A549 (cell line): Measurements from ENCODE around the gene PACSIN1. TPM values are rescaled to one million over a fixed set of nuclear protein-coding genes. Genes with fewer than 3 reads are reported as not detected.

ENCODE experiments used
- ATAC-seq, 2 experiments: fragments of 200-7000 bp in 1 of 2; fragments of >200 bp in 1 of 2; cut with Nextera tagmentation in 1 of 2; cut with Tn5 transposase in 1 of 2; 3 replicates each; pipeline versions ENCODE4 v1.8.0 to v1.9.1; 2018 to 2020; ENCODE audit warnings: mild to moderate bottlenecking in 1 of 2, moderate library complexity in 1 of 2
- CTCF ChIA-PET: fragments of 300-600 bp; sonication (Branson Sonifier 250); formaldehyde crosslinking; extraction: SDS; loops from one replicate; lab custom pipeline; 2021; ENCODE audit warnings: antibody characterized with exemption, inconsistent platforms; lab: Yijun Ruan, JAX
- POLR2A ChIA-PET: fragments of 350-600 bp; formaldehyde crosslinking; extraction: SDS; loops from one replicate; lab custom pipeline; 2021; ENCODE audit warnings: antibody characterized with exemption, inconsistent platforms; lab: Yijun Ruan, JAX
- DNase-seq, 2 experiments: peaks; one replicate each; pipeline versions ENCODE4 v3.0.0 to v3.0.0-alpha.2; 2011 to 2016; ENCODE audit warnings: low read depth in 1 of 2, low spot score in 1 of 2
- FAIRE-seq: peaks from 2 replicates; lab custom pipeline; 2011; peaks lifted over from hg19 to GRCh38; lab: Jason Lieb, UNC
- H3K27ac ChIP-seq, 2 experiments: fragments of >200 bp; sonication (Bioruptor Twin); formaldehyde crosslinking; 3 replicates each; pipeline ENCODE4 v1.5.1; 2016 to 2017
- H3K4me1 ChIP-seq: fragments of >200 bp; sonication (Bioruptor Twin); formaldehyde crosslinking; 3 replicates; pipeline ENCODE4 v1.6.1; 2016
- H3K4me2 ChIP-seq: fragments of >200 bp; sonication (Bioruptor Twin); formaldehyde crosslinking; 3 replicates; pipeline ENCODE4 v1.6.1; 2016
- H3K4me3 ChIP-seq: fragments of >200 bp; sonication (Bioruptor Twin); formaldehyde crosslinking; 3 replicates; pipeline ENCODE4 v1.5.1; 2016
- H3K9me3 ChIP-seq: fragments of >200 bp; sonication (Bioruptor Twin); formaldehyde crosslinking; 3 replicates; pipeline ENCODE4 v1.6.1; 2016
- CBX2 ChIP-seq: fragments of 200-600 bp; sonication (generic); IDR thresholded peaks from 2 replicates; pipeline ENCODE4 v1.6.1; 2016; ENCODE audit warnings: low read depth, mild to moderate bottlenecking, borderline replicate concordance
- CTCF ChIP-seq: fragments of >200 bp; sonication (Bioruptor Twin); formaldehyde crosslinking; IDR thresholded peaks from 3 replicates; pipeline ENCODE4 v1.5.1; 2016
- E2F6 ChIP-seq: IDR thresholded peaks from 2 replicates; pipeline ENCODE4 v1.6.1; 2012; ENCODE audit warnings: low read depth, borderline replicate concordance
- EHMT2 ChIP-seq: fragments of 200-600 bp; sonication (generic); IDR thresholded peaks from 2 replicates; pipeline ENCODE4 v1.6.1; 2016; ENCODE audit warnings: antibody characterized with exemption, low read depth, mild to moderate bottlenecking, moderate library complexity
- ESRRA ChIP-seq: fragments of 150-350 bp; IDR thresholded peaks from 2 replicates; pipeline ENCODE4 v1.6.1; 2014; ENCODE audit warnings: mild to moderate bottlenecking, low read length, borderline replicate concordance
- FOSB ChIP-seq: fragments of 250-450 bp; sonication (Bioruptor Pico); IDR thresholded peaks from 2 replicates; pipeline ENCODE4 v1.5.0; 2020; ENCODE audit warnings: mild to moderate bottlenecking, moderate library complexity
- FOSL2 ChIP-seq, 2 experiments: fragments of 450-650 bp in 1 of 2; fragments of >200 bp in 1 of 2; sonication (Bioruptor Twin) in 1 of 2; formaldehyde crosslinking; IDR thresholded peaks; 2 replicates each; pipeline versions ENCODE4 v1.5.0 to v1.6.1; 2016 to 2020; ENCODE audit warnings: mild to moderate bottlenecking in 1 of 2, moderate library complexity in 1 of 2
- GATA3 ChIP-seq: IDR thresholded peaks from 2 replicates; pipeline ENCODE4 v1.6.1; 2012; ENCODE audit warnings: borderline replicate concordance
- HDAC2 ChIP-seq: fragments of 200-600 bp; sonication (generic); IDR thresholded peaks from 2 replicates; pipeline ENCODE4 v1.6.1; 2016
- HEYL ChIP-seq: fragments of 250-450 bp; sonication (Bioruptor Pico); IDR thresholded peaks from 2 replicates; pipeline ENCODE4 v1.8.0; 2021; ENCODE audit warnings: mild to moderate bottlenecking, moderate library complexity
- HOXB5 ChIP-seq: fragments of 250-450 bp; sonication (Bioruptor Pico); IDR thresholded peaks from 2 replicates; pipeline ENCODE4 v1.5.0; 2020; ENCODE audit warnings: mild to moderate bottlenecking, moderate library complexity
- JUN ChIP-seq, 2 experiments: fragments of >200 bp; sonication (Bioruptor Twin); formaldehyde crosslinking; IDR thresholded peaks; 2 replicates in 1 of 2; 3 replicates in 1 of 2; pipeline ENCODE4 v1.6.1; 2016 to 2017
- KDM5A ChIP-seq: fragments of 200-600 bp; sonication (generic); IDR thresholded peaks from 2 replicates; pipeline ENCODE4 v1.6.1; 2016; ENCODE audit warnings: antibody characterized with exemption, mild to moderate bottlenecking
- MAZ ChIP-seq: fragments of 150-350 bp; IDR thresholded peaks from 2 replicates; pipeline ENCODE4 v1.6.1; 2014; ENCODE audit warnings: antibody characterized with exemption, low read depth, low read length, borderline replicate concordance
- NFE2L2 ChIP-seq: fragments of 150-350 bp; conservative IDR thresholded peaks from 2 replicates; pipeline ENCODE4 v1.6.1; 2014; ENCODE audit warnings: low read length
- RAD21 ChIP-seq, 2 experiments: fragments of >200 bp in 1 of 2; sonication (Bioruptor Twin) in 1 of 2; formaldehyde crosslinking in 1 of 2; IDR thresholded peaks in 1 of 2; conservative IDR thresholded peaks in 1 of 2; 2 replicates in 1 of 2; 3 replicates in 1 of 2; pipeline ENCODE4 v1.6.1; 2012 to 2018; ENCODE audit warnings: inconsistent platforms in 1 of 2
- REST ChIP-seq: fragments of 200-600 bp; sonication (generic); IDR thresholded peaks from 2 replicates; pipeline ENCODE4 v1.6.1; 2016; ENCODE audit warnings: antibody characterized with exemption, mild to moderate bottlenecking, moderate library complexity
- RFX5 ChIP-seq: fragments of 450-650 bp; IDR thresholded peaks from 2 replicates; pipeline ENCODE4 v1.7.1; 2014; ENCODE audit warnings: antibody characterized with exemption, mild to moderate bottlenecking, moderate library complexity
- SMC3 ChIP-seq: fragments of >200 bp; sonication (Bioruptor Twin); formaldehyde crosslinking; IDR thresholded peaks from 3 replicates; pipeline ENCODE4 v1.6.1; 2018; ENCODE audit warnings: inconsistent platforms
- SREBF2 ChIP-seq: fragments of 450-650 bp; IDR thresholded peaks from 2 replicates; pipeline ENCODE4 v1.6.1; 2014; ENCODE audit warnings: mild to moderate bottlenecking, moderate library complexity
- USF2 ChIP-seq: fragments of 450-650 bp; IDR thresholded peaks from 2 replicates; pipeline ENCODE4 v1.6.1; 2014; ENCODE audit warnings: antibody characterized with exemption
- ZFP36 ChIP-seq: fragments of 450-650 bp; IDR thresholded peaks from 2 replicates; pipeline ENCODE4 v1.6.1; 2014; ENCODE audit warnings: borderline replicate concordance; ENCODE audit not compliant: partially characterized antibody
- WGBS: methylation state at CpG from one replicate; pipeline ENCODE4 v1.1.6; 2017; ENCODE audit errors: missing lambda C conversion rate; 5-methylcytosine and 5-hydroxymethylcytosine counted together
- polyA plus RNA-seq, 4 experiments: library from polyadenylated mRNA; depleted of rRNA in 3 of 4; stranded (reverse); fragments of >200 nt; fragmentation: RNase III in 1 of 4; extraction: RNeasy Plus Mini Kit Qiagen cat#74134 plus additional on column Dnase treatment in 1 of 4; gene quantifications; 2 replicates in 3 of 4; 3 replicates in 1 of 4; pipeline ENCODE4 v1.2.3, GENCODE V29; 2011 to 2017

PACSIN1 gene
- polyA plus RNA-seq, 2 of the 4 experiments (the other 2 are of a cell fraction): 0.14 to 0.30 TPM

GRCh38 chr6:34457742-34458735 lies 7.8 kb upstream of the PACSIN1 start (continued):
- TF ChIP-seq REST (no peak), SMC3 (no peak), ESRRA (no peak), FOSB (CRISPR knock-in tag) (no peak)

DNA sequence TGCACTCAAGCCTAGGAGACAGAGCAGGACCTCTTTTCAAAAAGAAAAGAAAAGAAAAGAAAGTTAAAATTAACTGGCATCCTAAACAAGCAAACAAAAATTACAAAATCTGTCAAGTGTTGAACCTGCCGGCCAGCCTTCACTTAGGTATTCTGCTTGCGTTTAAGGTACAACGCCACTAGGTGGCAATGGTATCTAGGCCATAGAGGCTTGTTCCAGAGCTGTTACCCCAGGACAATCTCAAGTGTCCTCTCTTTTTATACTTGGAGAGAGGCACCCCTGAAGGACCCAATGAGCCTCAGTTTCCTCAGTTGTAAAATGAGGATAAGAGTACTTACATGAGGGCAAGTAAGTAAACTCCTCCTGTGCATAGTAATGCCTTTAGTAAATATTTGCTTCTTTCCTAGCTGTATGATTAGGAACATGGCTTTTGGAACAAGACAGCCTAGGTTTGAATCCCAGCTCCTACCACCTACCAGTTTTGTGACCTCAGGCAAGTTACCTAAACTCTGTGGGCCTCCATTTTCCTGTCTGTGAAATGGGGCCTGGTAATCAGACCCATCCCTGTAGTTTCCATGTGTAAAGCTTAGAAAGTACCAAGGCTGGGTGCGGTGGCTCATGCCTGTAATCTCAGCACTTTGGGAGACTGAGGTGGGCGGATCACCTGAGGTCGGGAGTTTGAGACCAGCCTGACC lies 5.8 kb upstream of the PACSIN1 start:
- no peaks in the 10 kb centered on the region for H3K9me3 ChIP-seq
- peak; percentile 69 for TF ChIP-seq SMC3
- no peak for TF ChIP-seq HOXB5
- TF ChIP-seq CTCF: peak; percentile 75
- peak; percentile 75 to 84 for TF ChIP-seq RAD21 (conservative IDR thresholded peaks at IDR 0.05 in 1 of 2, IDR thresholded peaks at IDR 0.05 in 1 of 2)
- ATAC-seq (peak; percentile 69 to 76; a peak in 5 of 6 replicates), FAIRE-seq (no peak), DNase-seq (peak; percentile 36 to 62)
- WGBS: 10% methylated on average over 3 of the region's 6 CpGs
- H3K4me3 ChIP-seq: no peak overlapping the region
- no peak overlapping the region for H3K27ac ChIP-seq
- POLR2A ChIA-PET: interaction anchor here (0.6 to 0.7 kb wide), 2 partner anchors 149 to 296 kb away, joined by 4 to 6 read pairs; no protein-coding TSS in a partner anchor
- CTCF ChIA-PET: interaction anchor here (0.7 to 6.2 kb wide), 25 partner anchors 12 to 781 kb away, joined by 3 to 72 read pairs (median 4); no protein-coding TSS in a partner anchor
- H3K4me1 ChIP-seq: peaks cover 10% of the 10 kb centered on the region
- H3K4me2 ChIP-seq: no peak overlapping the region

DNA sequence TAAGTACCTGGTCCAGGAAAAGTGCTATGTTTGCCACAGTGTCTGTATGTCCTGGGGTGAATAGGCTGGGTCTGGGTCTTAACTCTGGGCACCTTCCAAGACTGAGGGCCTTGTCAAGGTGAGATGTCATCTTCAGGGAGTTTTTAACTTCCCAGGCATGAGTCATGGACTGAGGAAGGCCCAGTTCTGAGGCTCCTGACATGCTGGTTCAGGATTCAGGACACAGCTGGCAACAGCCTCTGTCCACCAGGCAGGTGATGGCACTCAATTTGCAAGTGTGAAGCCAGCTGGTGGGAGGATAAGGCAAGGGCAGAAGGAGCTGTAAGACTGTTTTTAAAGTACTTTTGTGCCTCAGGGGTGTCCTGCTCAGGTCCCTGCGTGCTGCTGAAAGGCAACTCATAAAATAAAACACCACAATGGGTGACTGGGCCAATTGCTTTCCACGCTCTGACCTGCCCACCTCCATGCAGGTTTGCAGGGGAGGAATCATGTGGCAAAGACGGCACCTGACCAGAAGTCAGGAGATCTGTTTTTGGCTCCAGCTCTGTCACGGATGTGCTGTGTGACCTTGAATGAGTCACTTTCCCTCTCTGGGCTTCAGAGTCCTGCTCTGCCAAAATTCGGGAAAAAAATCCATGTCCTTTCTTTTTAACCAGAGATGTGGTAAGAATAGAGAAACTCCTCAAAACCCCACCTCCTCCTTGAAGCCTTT lies 4.9 kb upstream of the PACSIN1 start:
- Histone ChIP-seq H3K4me2 (no peak overlapping the region), H3K4me1 (peaks cover 10% of the 10 kb centered on the region), H3K27ac (no peak overlapping the region)
- ChIA-PET POLR2A (interaction anchor here (0.7 kb wide), 1 partner anchor 149 kb away, joined by 4 read pairs; no protein-coding TSS in a partner anchor), CTCF (interaction anchor here (0.7 to 6.2 kb wide), 12 partner anchors 13 to 780 kb away, joined by 3 to 72 read pairs (median 4); no protein-coding TSS in a partner anchor)
- FAIRE-seq: no peak
- TF ChIP-seq HOXB5 (no peak), KDM5A (no peak), CBX2 (no peak), ZFP36 (peak; percentile 55), EHMT2 (no peak), GATA3 (no peak), MAZ (no peak), HDAC2 (no peak), E2F6 (no peak), USF2 (0 out of 2 replicates have a peak, but pooled peaks have one; percentile 4), SREBF2 (no peak), RFX5 (no peak), JUN (IDR thresholded peaks at IDR 0.05) (no peak), FOSL2 (IDR thresholded peaks at IDR 0.05) (no peak), FOSL2 (CRISPR knock-in tag; IDR thresholded peaks at IDR 0.05) (no peak), NFE2L2 (no peak), SMC3 (no peak), HEYL (CRISPR knock-in tag) (no peak)
- TF ChIP-seq, all 56 proteins: peak for 2
- Histone ChIP-seq H3K4me3 (no peak overlapping the region), H3K9me3 (no peaks in the 10 kb centered on the region)
- no peak; a peak in 1 of 6 replicates for ATAC-seq
- no peak for DNase-seq
- 66% methylated on average over 5 of the region's 5 CpGs for WGBS
